Measurements from ENCODE around the gene CHN2.

CHN2 gene

GRCh38 chr7:29285444-29285793, 90.8 kb downstream of the CHN2 start:
- no peaks in the 10 kb centered on the region for H3K9me3 Mint-ChIP-seq
- peak; percentile 33 for DNase-seq
- H3K27me3 Mint-ChIP-seq = peaks cover 26% of the 10 kb centered on the region
- CTCF ChIA-PET = no interaction called here
- no peak overlapping the region for H3K4me3 Mint-ChIP-seq
- H3K27ac Mint-ChIP-seq = no peak overlapping the region
- no peaks in the 10 kb centered on the region for H3K36me3 Mint-ChIP-seq
- H3K4me1 Mint-ChIP-seq = peaks cover 19% of the 10 kb centered on the region

GRCh38 chr7:29285861-29286260, 91.3 kb downstream of the CHN2 start:
- no peak overlapping the region for H3K4me3 Mint-ChIP-seq
- no peaks in the 10 kb centered on the region for H3K36me3 Mint-ChIP-seq
- H3K27ac Mint-ChIP-seq = no peak overlapping the region
- H3K27me3 Mint-ChIP-seq = peaks cover 26% of the 10 kb centered on the region
- no peak for DNase-seq
- peaks cover 19% of the 10 kb centered on the region for H3K4me1 Mint-ChIP-seq
- no peaks in the 10 kb centered on the region for H3K9me3 Mint-ChIP-seq
- CTCF ChIA-PET = no interaction called here

GRCh38 chr7:29287366-29287765, 92.8 kb downstream of the CHN2 start:
- CTCF ChIA-PET = no interaction called here
- no peak overlapping the region for H3K4me3 Mint-ChIP-seq
- peaks cover 19% of the 10 kb centered on the region for H3K27me3 Mint-ChIP-seq
- no peaks in the 10 kb centered on the region for H3K36me3 Mint-ChIP-seq
- peaks cover 19% of the 10 kb centered on the region for H3K4me1 Mint-ChIP-seq
- no peak for DNase-seq
- H3K27ac Mint-ChIP-seq = no peak overlapping the region
- no peaks in the 10 kb centered on the region for H3K9me3 Mint-ChIP-seq

- CTCF ChIA-PET = no interaction called here
- H3K4me1 Mint-ChIP-seq = peaks cover 19% of the 10 kb centered on the region
- H3K27ac Mint-ChIP-seq = no peak overlapping the region
- no peak overlapping the region for H3K4me3 Mint-ChIP-seq
- H3K36me3 Mint-ChIP-seq = no peaks in the 10 kb centered on the region
- no peak for DNase-seq
- peaks cover 22% of the 10 kb centered on the region for H3K27me3 Mint-ChIP-seq
- no peaks in the 10 kb centered on the region for H3K9me3 Mint-ChIP-seq
Measured at GRCh38 chr7:29288181-29289091, 93.9 kb downstream of the CHN2 start.

- no peak overlapping the region for H3K4me3 Mint-ChIP-seq
- H3K9me3 Mint-ChIP-seq = no peaks in the 10 kb centered on the region
- peaks cover 19% of the 10 kb centered on the region for H3K4me1 Mint-ChIP-seq
- H3K27ac Mint-ChIP-seq = no peak overlapping the region
- peaks cover 22% of the 10 kb centered on the region for H3K27me3 Mint-ChIP-seq
- H3K36me3 Mint-ChIP-seq = no peaks in the 10 kb centered on the region
- DNase-seq = no peak
- CTCF ChIA-PET = no interaction called here
Measured at GRCh38 chr7:29289156-29290021, 94.8 kb downstream of the CHN2 start.

GRCh38 chr7:29290829-29291228, 96.3 kb downstream of the CHN2 start:
- Mint-ChIP-seq H3K36me3 (no peaks in the 10 kb centered on the region), H3K27me3 (peaks cover 18% of the 10 kb centered on the region), H3K4me3 (no peak overlapping the region), H3K4me1 (peaks cover 7% of the 10 kb centered on the region), H3K9me3 (no peaks in the 10 kb centered on the region), H3K27ac (no peak overlapping the region)
- no peak for DNase-seq
- CTCF ChIA-PET = no interaction called here

- no peaks in the 10 kb centered on the region for H3K4me1 Mint-ChIP-seq
- peaks cover 17% of the 10 kb centered on the region for H3K27me3 Mint-ChIP-seq
- CTCF ChIA-PET = no interaction called here
- no peak overlapping the region for H3K4me3 Mint-ChIP-seq
- no peak overlapping the region for H3K27ac Mint-ChIP-seq
- H3K36me3 Mint-ChIP-seq = no peaks in the 10 kb centered on the region
- no peaks in the 10 kb centered on the region for H3K9me3 Mint-ChIP-seq
- DNase-seq = no peak
Measured at GRCh38 chr7:29291723-29292618, 97.4 kb downstream of the CHN2 start.

- CTCF ChIA-PET = interaction anchor here (0.6 kb wide), 1 partner anchor 103 kb away, joined by 5 read pairs; no protein-coding TSS in a partner anchor
- Mint-ChIP-seq H3K27ac (no peak overlapping the region), H3K4me1 (no peaks in the 10 kb centered on the region), H3K36me3 (no peaks in the 10 kb centered on the region), H3K9me3 (no peaks in the 10 kb centered on the region), H3K4me3 (no peak overlapping the region), H3K27me3 (peaks cover 14% of the 10 kb centered on the region)
- no peak for DNase-seq
Measured at GRCh38 chr7:29292886-29293658, 98.5 kb downstream of the CHN2 start.

GRCh38 chr7:29296421-29296820, 101.8 kb downstream of the CHN2 start:
- no peak overlapping the region for H3K4me3 Mint-ChIP-seq
- CTCF ChIA-PET = no interaction called here
- no peak overlapping the region for H3K27ac Mint-ChIP-seq
- H3K9me3 Mint-ChIP-seq = no peaks in the 10 kb centered on the region
- H3K36me3 Mint-ChIP-seq = no peaks in the 10 kb centered on the region
- H3K4me1 Mint-ChIP-seq = no peaks in the 10 kb centered on the region
- DNase-seq = no peak
- peaks cover 10% of the 10 kb centered on the region for H3K27me3 Mint-ChIP-seq

GRCh38 chr7:29297194-29297890, 102.8 kb downstream of the CHN2 start:
- no peak overlapping the region for H3K4me3 Mint-ChIP-seq
- H3K9me3 Mint-ChIP-seq = no peaks in the 10 kb centered on the region
- CTCF ChIA-PET = no interaction called here
- H3K36me3 Mint-ChIP-seq = no peaks in the 10 kb centered on the region
- peak; percentile 31 for DNase-seq
- H3K27me3 Mint-ChIP-seq = peaks cover 14% of the 10 kb centered on the region
- no peaks in the 10 kb centered on the region for H3K4me1 Mint-ChIP-seq
- no peak overlapping the region for H3K27ac Mint-ChIP-seq

- H3K36me3 Mint-ChIP-seq = no peaks in the 10 kb centered on the region
- CTCF ChIA-PET = interaction anchor here (1.2 kb wide), 1 partner anchor 108 kb away, joined by 3 read pairs; no protein-coding TSS in a partner anchor
Measured at GRCh38 chr7:29299086-29299485, 104.5 kb downstream of the CHN2 start.

GRCh38 chr7:29300026-29300480, 105.5 kb downstream of the CHN2 start:
- Mint-ChIP-seq H3K27ac (no peak overlapping the region), H3K9me3 (no peaks in the 10 kb centered on the region), H3K4me1 (no peaks in the 10 kb centered on the region), H3K27me3 (peaks cover 16% of the 10 kb centered on the region), H3K4me3 (no peak overlapping the region), H3K36me3 (no peaks in the 10 kb centered on the region)
- no peak for DNase-seq
- CTCF ChIA-PET = interaction anchor here (0.7 to 1.2 kb wide), 2 partner anchors 107 to 1306 kb away, joined by 3 read pairs; no protein-coding TSS in a partner anchor

More at GRCh38 chr7:29299086-29299485, 104.5 kb downstream of the CHN2 start:
- no peak overlapping the region for H3K4me3 Mint-ChIP-seq
- H3K27ac Mint-ChIP-seq = no peak overlapping the region
- H3K9me3 Mint-ChIP-seq = no peaks in the 10 kb centered on the region
- H3K27me3 Mint-ChIP-seq = peaks cover 11% of the 10 kb centered on the region
- no peak for DNase-seq
- H3K4me1 Mint-ChIP-seq = no peaks in the 10 kb centered on the region

GRCh38 chr7:29300649-29301048, 106.1 kb downstream of the CHN2 start:
- Mint-ChIP-seq H3K4me3 (no peak overlapping the region), H3K27ac (no peak overlapping the region), H3K27me3 (peaks cover 16% of the 10 kb centered on the region), H3K9me3 (no peaks in the 10 kb centered on the region), H3K4me1 (no peaks in the 10 kb centered on the region), H3K36me3 (no peaks in the 10 kb centered on the region)
- CTCF ChIA-PET = no interaction called here
- no peak for DNase-seq

Data from activated naive CD4-positive, alpha-beta T cell treated with anti-CD3 and anti-CD28 coated beads, Interleukin-2, amount 10 ng/mL, durations not matched to agents 7 days and 5 days (primary cell).